OCI-LY3 (cell line): Measurements from ENCODE around the gene LGALS9C.
"Not testable (repeated sequence)": the region's sequence is repeated elsewhere in the genome, so short reads cannot be mapped to it uniquely, and the experiment has no call there.

Experiments
- CTCF ChIP-seq: fragments of 200-600, 300-600 bp; sonication (generic); IDR thresholded peaks from 2 replicates; pipeline ENCODE4 v1.5.1; 2014; ENCODE audit warnings: antibody characterized with exemption, low read length, low read depth
- EZH2phosphoT487 ChIP-seq: fragments of 200-600 bp; shearing (Covaris generic); IDR thresholded peaks from 2 replicates; pipeline ENCODE4 v1.6.1; 2018; ENCODE audit warnings: antibody characterized with exemption, mixed run types, low read depth

GRCh38 chr17:18442532-18442931, 34.1 kb upstream of the LGALS9C start:
- TF ChIP-seq CTCF, EZH2phosphoT487: not testable (repeated sequence)
